Neutrophil (primary cell): Measurements from ENCODE around the gene OR1A1.

Source experiments
- H3K27ac ChIP-seq: fragments of 200-600 bp; sonication (generic); 2 replicates; pipeline ENCODE4 v1.5.1; 2016; ENCODE audit warnings: mild to moderate bottlenecking, moderate library complexity
- H3K27me3 ChIP-seq: fragments of 200-600 bp; sonication (generic); 2 replicates; pipeline ENCODE4 v1.6.0; 2016; ENCODE audit warnings: mild to moderate bottlenecking
- H3K36me3 ChIP-seq: fragments of 200-600 bp; sonication (generic); 2 replicates; pipeline ENCODE4 v1.5.1; 2017
- H3K4me1 ChIP-seq, 2 experiments: fragments of 200-600 bp in 1 of 2; sonication (generic) in 1 of 2; 1 replicate in 1 of 2; 2 replicates in 1 of 2; pipeline versions ENCODE4 v1.5.1 to v1.6.1; 2013 to 2016; ENCODE audit warnings: low read depth in 1 of 2, low read length in 1 of 2, mild to moderate bottlenecking in 1 of 2, moderate library complexity in 1 of 2; ENCODE audit not compliant: control insufficient read depth in 1 of 2, insufficient read depth in 1 of 2
- H3K4me3 ChIP-seq, 2 experiments: fragments of 200-600 bp in 1 of 2; sonication (generic) in 1 of 2; 1 replicate in 1 of 2; 2 replicates in 1 of 2; pipeline ENCODE4 v1.5.1; 2013 to 2016; ENCODE audit warnings: low read depth in 1 of 2, low read length in 1 of 2, mild to moderate bottlenecking in 1 of 2, moderate library complexity in 1 of 2
- H3K9me3 ChIP-seq: fragments of 200-600 bp; sonication (generic); 2 replicates; pipeline ENCODE4 v1.5.1; 2016
- TF ChIP-seq, protein P1 (sequence below): fragments of 200-600 bp; sonication (generic); IDR thresholded peaks from 2 replicates; pipeline ENCODE4 v1.5.1; 2016; ENCODE audit warnings: antibody characterized with exemption

The OR1A1 gene

DNA sequence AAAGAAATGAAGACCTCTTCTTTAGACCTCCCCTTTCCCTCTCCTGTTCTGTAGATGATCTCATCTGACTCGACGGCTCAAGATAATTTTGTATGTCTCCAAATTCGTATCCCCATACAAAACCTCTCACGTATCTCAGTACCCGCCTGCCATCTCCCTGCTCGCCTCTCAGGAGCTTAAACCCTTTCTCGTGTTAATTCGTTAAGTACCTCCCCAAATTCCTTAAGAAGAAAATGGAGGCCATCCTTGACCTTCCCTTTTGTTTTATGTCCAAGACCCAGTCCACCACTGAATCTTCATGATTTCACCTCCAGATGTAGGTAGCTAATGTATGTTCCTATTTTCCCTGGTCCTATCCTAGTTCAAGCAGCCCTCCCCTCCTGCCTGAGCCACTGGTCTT, 49.1 kb downstream of the OR1A1 start:
- Histone ChIP-seq H3K4me1 (no peaks in the 10 kb centered on the region), H3K9me3 (no peaks in the 10 kb centered on the region), H3K27me3 (no peaks in the 10 kb centered on the region), H3K4me3 (no peak overlapping the region), H3K27ac (no peak overlapping the region), H3K36me3 (no peaks in the 10 kb centered on the region)
- TF ChIP-seq, protein P1, sequence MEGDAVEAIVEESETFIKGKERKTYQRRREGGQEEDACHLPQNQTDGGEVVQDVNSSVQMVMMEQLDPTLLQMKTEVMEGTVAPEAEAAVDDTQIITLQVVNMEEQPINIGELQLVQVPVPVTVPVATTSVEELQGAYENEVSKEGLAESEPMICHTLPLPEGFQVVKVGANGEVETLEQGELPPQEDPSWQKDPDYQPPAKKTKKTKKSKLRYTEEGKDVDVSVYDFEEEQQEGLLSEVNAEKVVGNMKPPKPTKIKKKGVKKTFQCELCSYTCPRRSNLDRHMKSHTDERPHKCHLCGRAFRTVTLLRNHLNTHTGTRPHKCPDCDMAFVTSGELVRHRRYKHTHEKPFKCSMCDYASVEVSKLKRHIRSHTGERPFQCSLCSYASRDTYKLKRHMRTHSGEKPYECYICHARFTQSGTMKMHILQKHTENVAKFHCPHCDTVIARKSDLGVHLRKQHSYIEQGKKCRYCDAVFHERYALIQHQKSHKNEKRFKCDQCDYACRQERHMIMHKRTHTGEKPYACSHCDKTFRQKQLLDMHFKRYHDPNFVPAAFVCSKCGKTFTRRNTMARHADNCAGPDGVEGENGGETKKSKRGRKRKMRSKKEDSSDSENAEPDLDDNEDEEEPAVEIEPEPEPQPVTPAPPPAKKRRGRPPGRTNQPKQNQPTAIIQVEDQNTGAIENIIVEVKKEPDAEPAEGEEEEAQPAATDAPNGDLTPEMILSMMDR: no peak

DNA sequence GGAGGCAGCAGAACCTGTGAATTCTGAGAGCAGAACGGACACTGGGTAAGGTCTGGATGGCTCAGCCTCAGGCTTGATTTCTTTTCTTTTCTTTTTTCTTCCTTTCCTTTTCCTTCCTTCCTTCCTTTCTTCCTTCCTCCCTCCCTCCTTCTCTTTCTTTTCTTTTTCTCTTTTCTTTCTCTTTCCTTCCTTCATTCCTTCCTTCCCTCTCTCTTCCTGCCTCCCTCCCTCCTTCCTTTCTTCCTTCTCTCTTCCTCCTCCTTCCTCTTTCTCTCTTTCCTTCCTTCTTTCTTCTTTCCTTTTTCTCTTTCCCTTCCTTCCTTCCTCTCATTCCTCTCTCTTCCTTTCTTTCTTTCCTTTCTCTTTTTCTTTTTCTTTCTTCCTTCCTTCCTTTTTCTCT, 52.7 kb downstream of the OR1A1 start:
- no peaks in the 10 kb centered on the region for H3K4me1 ChIP-seq
- TF ChIP-seq, protein P1: no peak
- no peak overlapping the region for H3K27ac ChIP-seq
- no peak overlapping the region for H3K4me3 ChIP-seq
- no peaks in the 10 kb centered on the region for H3K36me3 ChIP-seq
- H3K27me3 ChIP-seq: no peaks in the 10 kb centered on the region
- H3K9me3 ChIP-seq: no peaks in the 10 kb centered on the region

DNA sequence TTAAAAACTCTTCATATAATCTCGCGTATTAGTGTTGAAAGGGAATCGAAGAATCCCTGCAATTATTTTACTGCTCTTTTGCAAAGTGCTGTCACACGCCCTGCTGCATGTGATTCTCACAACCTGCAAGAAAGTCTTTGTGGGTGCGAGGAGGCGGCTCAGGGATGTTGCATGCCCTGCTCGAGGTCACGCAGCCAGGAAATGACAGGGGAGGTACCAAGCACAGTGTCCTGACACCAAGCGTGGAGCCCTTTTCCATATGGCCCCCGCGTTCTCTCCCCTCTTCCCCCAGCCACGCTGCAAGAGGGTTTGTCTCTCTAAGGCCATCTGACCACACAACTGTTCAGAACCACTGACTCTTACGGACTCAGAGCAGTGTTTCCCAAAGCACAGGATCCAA, 53.1 kb downstream of the OR1A1 start:
- TF ChIP-seq, protein P1: no peak
- no peak overlapping the region for H3K4me3 ChIP-seq
- H3K9me3 ChIP-seq: no peaks in the 10 kb centered on the region
- H3K36me3 ChIP-seq: no peaks in the 10 kb centered on the region
- H3K27me3 ChIP-seq: no peaks in the 10 kb centered on the region
- no peak overlapping the region for H3K27ac ChIP-seq
- no peaks in the 10 kb centered on the region for H3K4me1 ChIP-seq
